ENCODE data around the gene ABCF2.

The ABCF2 gene

GRCh38 chr7:151194188-151194587 is 32.8 kb downstream of the ABCF2 start:
- Histone ChIP-seq H3K27me3 (replicated peaks; ENCODE audit: insufficient read depth, low read length) (peaks cover 100% of the 10 kb centered on the region), H2AFZ (ENCODE audit: low read length) (no peak overlapping the region), H3F3A (ENCODE audit: insufficient read depth, low read length) (no peaks in the 10 kb centered on the region), H3K36me3 (replicated peaks; ENCODE audit: insufficient read depth, low read length) (no peaks in the 10 kb centered on the region), H3K9ac (ENCODE audit: low read length) (no peak overlapping the region), H4K20me1 (ENCODE audit: insufficient read depth, low read length) (no peaks in the 10 kb centered on the region), H3K4me2 (ENCODE audit: low read depth, low read length) (no peak overlapping the region), H3K9me3 (replicated peaks; ENCODE audit: insufficient read depth, low read length) (no peaks in the 10 kb centered on the region), H3K79me2 (ENCODE audit: low read length) (no peaks in the 10 kb centered on the region), H3K27ac (ENCODE audit: low read length) (no peak overlapping the region), H3K9me2 (replicated peaks; ENCODE audit: insufficient read depth, low read length) (no peaks in the 10 kb centered on the region), H3K4me3 (ENCODE audit: low read length) (no peak overlapping the region), H3K4me1 (ENCODE audit: low read length) (no peaks in the 10 kb centered on the region)
- TF ChIP-seq EZH2 (optimal IDR thresholded peaks at IDR 0.05; ENCODE audit: low read depth, low read length), result no peak
- no peak for TF ChIP-seq EZH2phosphoT487 (IDR thresholded peaks at IDR 0.05; ENCODE audit: low read length)
- TF ChIP-seq, protein P1, sequence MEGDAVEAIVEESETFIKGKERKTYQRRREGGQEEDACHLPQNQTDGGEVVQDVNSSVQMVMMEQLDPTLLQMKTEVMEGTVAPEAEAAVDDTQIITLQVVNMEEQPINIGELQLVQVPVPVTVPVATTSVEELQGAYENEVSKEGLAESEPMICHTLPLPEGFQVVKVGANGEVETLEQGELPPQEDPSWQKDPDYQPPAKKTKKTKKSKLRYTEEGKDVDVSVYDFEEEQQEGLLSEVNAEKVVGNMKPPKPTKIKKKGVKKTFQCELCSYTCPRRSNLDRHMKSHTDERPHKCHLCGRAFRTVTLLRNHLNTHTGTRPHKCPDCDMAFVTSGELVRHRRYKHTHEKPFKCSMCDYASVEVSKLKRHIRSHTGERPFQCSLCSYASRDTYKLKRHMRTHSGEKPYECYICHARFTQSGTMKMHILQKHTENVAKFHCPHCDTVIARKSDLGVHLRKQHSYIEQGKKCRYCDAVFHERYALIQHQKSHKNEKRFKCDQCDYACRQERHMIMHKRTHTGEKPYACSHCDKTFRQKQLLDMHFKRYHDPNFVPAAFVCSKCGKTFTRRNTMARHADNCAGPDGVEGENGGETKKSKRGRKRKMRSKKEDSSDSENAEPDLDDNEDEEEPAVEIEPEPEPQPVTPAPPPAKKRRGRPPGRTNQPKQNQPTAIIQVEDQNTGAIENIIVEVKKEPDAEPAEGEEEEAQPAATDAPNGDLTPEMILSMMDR (IDR thresholded peaks at IDR 0.05; ENCODE audit: low read length), result no peak
- DNase-seq, result no peak

DNA sequence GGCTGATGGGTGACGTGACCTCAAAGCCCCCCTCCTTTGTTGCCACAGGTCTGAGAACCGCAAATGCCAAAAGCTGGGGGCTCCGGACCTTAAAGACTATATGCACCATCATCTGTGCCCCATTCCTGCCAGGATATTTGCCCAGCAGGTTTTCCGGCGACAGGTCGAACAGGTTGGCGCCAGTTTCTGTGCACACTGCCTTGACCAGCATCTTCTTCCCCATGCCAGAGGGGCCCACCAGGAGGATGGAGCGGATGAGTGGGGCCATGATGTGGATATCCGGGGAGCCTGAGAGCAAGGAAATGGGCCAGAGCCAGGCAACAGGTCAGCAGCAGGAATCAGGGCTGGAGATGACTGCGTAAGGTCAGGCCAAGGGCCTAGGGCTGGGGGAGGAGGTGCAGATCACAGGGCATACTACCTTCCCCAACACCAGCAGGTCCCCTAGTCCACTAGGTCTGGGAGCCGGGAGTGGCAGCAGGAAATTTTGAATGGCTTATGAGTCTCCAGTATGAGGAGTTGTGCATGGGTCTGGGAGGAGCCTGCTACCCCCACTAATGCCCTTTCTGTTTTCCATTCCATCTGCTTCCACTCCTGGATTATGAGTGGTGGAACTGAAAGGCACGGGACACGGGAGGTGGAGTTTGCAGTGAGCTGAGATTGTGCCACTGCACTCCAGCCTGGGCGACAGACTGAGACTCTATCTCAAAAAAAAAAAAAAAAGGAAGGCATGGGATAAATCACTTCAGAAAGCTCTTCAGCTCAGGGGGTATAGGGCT is 33.6 kb downstream of the ABCF2 start:
- H3K9ac ChIP-seq (ENCODE audit: low read length), result no peak overlapping the region
- no peak overlapping the region for H3K27ac ChIP-seq (ENCODE audit: low read length)
- no peak overlapping the region for H3K4me2 ChIP-seq (ENCODE audit: low read depth, low read length)
- no peaks in the 10 kb centered on the region for H4K20me1 ChIP-seq (ENCODE audit: insufficient read depth, low read length)
- TF ChIP-seq EZH2phosphoT487 (IDR thresholded peaks at IDR 0.05; ENCODE audit: low read length) (no peak), EZH2 (optimal IDR thresholded peaks at IDR 0.05; ENCODE audit: low read depth, low read length) (no peak)
- TF ChIP-seq, protein P1 (IDR thresholded peaks at IDR 0.05; ENCODE audit: low read length), result no peak
- H3K4me3 ChIP-seq (ENCODE audit: low read length), result no peak overlapping the region
- H3K27me3 ChIP-seq (replicated peaks; ENCODE audit: insufficient read depth, low read length), result peaks cover 100% of the 10 kb centered on the region
- no peak overlapping the region for H2AFZ ChIP-seq (ENCODE audit: low read length)
- no peaks in the 10 kb centered on the region for H3K36me3 ChIP-seq (replicated peaks; ENCODE audit: insufficient read depth, low read length)
- no peaks in the 10 kb centered on the region for H3K9me2 ChIP-seq (replicated peaks; ENCODE audit: insufficient read depth, low read length)
- no peak for DNase-seq
- no peaks in the 10 kb centered on the region for H3F3A ChIP-seq (ENCODE audit: insufficient read depth, low read length)
- no peaks in the 10 kb centered on the region for H3K4me1 ChIP-seq (ENCODE audit: low read length)
- no peaks in the 10 kb centered on the region for H3K9me3 ChIP-seq (replicated peaks; ENCODE audit: insufficient read depth, low read length)
- no peaks in the 10 kb centered on the region for H3K79me2 ChIP-seq (ENCODE audit: low read length)

GRCh38 chr7:151192002-151192539 is 34.9 kb downstream of the ABCF2 start:
- Histone ChIP-seq H3K9ac (ENCODE audit: low read length) (no peak overlapping the region), H3K4me2 (ENCODE audit: low read depth, low read length) (no peak overlapping the region), H3K36me3 (replicated peaks; ENCODE audit: insufficient read depth, low read length) (no peaks in the 10 kb centered on the region), H2AFZ (ENCODE audit: low read length) (no peak overlapping the region), H3F3A (ENCODE audit: insufficient read depth, low read length) (no peaks in the 10 kb centered on the region), H3K9me2 (replicated peaks; ENCODE audit: insufficient read depth, low read length) (no peaks in the 10 kb centered on the region), H3K4me3 (ENCODE audit: low read length) (no peak overlapping the region), H3K4me1 (ENCODE audit: low read length) (no peaks in the 10 kb centered on the region), H3K79me2 (ENCODE audit: low read length) (no peaks in the 10 kb centered on the region), H4K20me1 (ENCODE audit: insufficient read depth, low read length) (no peaks in the 10 kb centered on the region), H3K9me3 (replicated peaks; ENCODE audit: insufficient read depth, low read length) (no peaks in the 10 kb centered on the region), H3K27ac (ENCODE audit: low read length) (no peak overlapping the region), H3K27me3 (replicated peaks; ENCODE audit: insufficient read depth, low read length) (peaks cover 100% of the 10 kb centered on the region)
- TF ChIP-seq, protein P1 (IDR thresholded peaks at IDR 0.05; ENCODE audit: low read length), result no peak
- TF ChIP-seq EZH2phosphoT487 (IDR thresholded peaks at IDR 0.05; ENCODE audit: low read length), result no peak
- TF ChIP-seq EZH2 (optimal IDR thresholded peaks at IDR 0.05; ENCODE audit: low read depth, low read length), result no peak
- DNase-seq, result no peak
